Thoracic aorta (tissue), 2 donors: ENCODE measurements around the gene PXDN. TPM values are rescaled to one million over a fixed set of nuclear protein-coding genes. Genes with fewer than 3 reads are reported as not detected.

Experiments
- ATAC-seq: fragments of 150-250 bp; one replicate; pipeline ENCODE4 v1.8.0; 2017; ENCODE audit warnings: low read depth; ENCODE audit not compliant: insufficient number of reproducible peaks, low FRiP score
- DNase-seq: peaks from one replicate; pipeline ENCODE4 v3.0.0-alpha.2; 2020; ENCODE audit warnings: low spot score
- H3K27ac ChIP-seq, 2 donors: fragments of 200-600 bp; sonication (generic); 1 replicate in 1 of 2; 2 replicates in 1 of 2; pipeline ENCODE4 v1.5.1; 2016; ENCODE audit warnings: mild to moderate bottlenecking in 2 of 2, moderate library complexity in 2 of 2
- H3K27me3 ChIP-seq: fragments of 200-600 bp; sonication (generic); replicated peaks from 2 replicates; pipeline ENCODE4 v1.6.0; 2016; ENCODE audit warnings: mild to moderate bottlenecking; ENCODE audit not compliant: insufficient read depth
- H3K36me3 ChIP-seq: fragments of 200-600 bp; sonication (generic); one replicate; pipeline ENCODE4 v1.5.1; 2016
- H3K4me1 ChIP-seq, 2 donors: fragments of 200-600 bp; sonication (generic); 1 replicate in 1 of 2; 2 replicates in 1 of 2; pipeline versions ENCODE4 v1.5.1 to v1.6.0; 2016; ENCODE audit warnings: low read depth in 2 of 2, mild to moderate bottlenecking in 1 of 2; ENCODE audit not compliant: control insufficient read depth in 1 of 2
- H3K4me3 ChIP-seq: fragments of 200-600 bp; sonication (generic); 2 replicates; pipeline ENCODE4 v1.5.1; 2016; ENCODE audit warnings: mild to moderate bottlenecking
- H3K9me3 ChIP-seq: fragments of 200-600 bp; sonication (generic); 2 replicates; pipeline ENCODE4 v1.5.1; 2016
- CTCF ChIP-seq: fragments of 200-600 bp; sonication (generic); IDR thresholded peaks from one replicate; pipeline ENCODE4 v1.5.1; 2019; ENCODE audit warnings: antibody characterized with exemption
- total RNA-seq, 2 donors: library from RNA; depleted of rRNA; stranded (reverse); fragments of >200 nt; gene quantifications; one replicate each; pipeline versions ENCODE4 v1.1.0 to v1.2.3, GENCODE V29; 2016

The PXDN gene
- total RNA-seq, 2 donors from 2014 or later = 97.5 to 114 TPM

- Histone ChIP-seq H3K4me1 (no peaks in the 10 kb centered on the region), H3K27me3 (no peaks in the 10 kb centered on the region), H3K9me3 (no peaks in the 10 kb centered on the region), H3K4me3 (no peak overlapping the region), H3K27ac (no peak overlapping the region), H3K36me3 (no peaks in the 10 kb centered on the region)
- DNase-seq = no peak
- TF ChIP-seq CTCF = no peak
- ATAC-seq = no peak
Measured at GRCh38 chr2:1617425-1618021, 126.8 kb downstream of the PXDN start.

- no peaks in the 10 kb centered on the region for H3K4me1 ChIP-seq
- no peak overlapping the region for H3K27ac ChIP-seq
- H3K27me3 ChIP-seq = no peaks in the 10 kb centered on the region
- no peak for TF ChIP-seq CTCF
- ATAC-seq (no peak), DNase-seq (no peak)
- no peaks in the 10 kb centered on the region for H3K36me3 ChIP-seq
- no peaks in the 10 kb centered on the region for H3K9me3 ChIP-seq
- H3K4me3 ChIP-seq = no peak overlapping the region
Measured at GRCh38 chr2:1614564-1614963, 129.8 kb downstream of the PXDN start.

- Histone ChIP-seq H3K4me1 (no peaks in the 10 kb centered on the region), H3K4me3 (no peak overlapping the region), H3K9me3 (no peaks in the 10 kb centered on the region), H3K36me3 (no peaks in the 10 kb centered on the region), H3K27ac (no peak overlapping the region), H3K27me3 (no peaks in the 10 kb centered on the region)
- DNase-seq (no peak), ATAC-seq (no peak)
- TF ChIP-seq CTCF = no peak
Measured at GRCh38 chr2:1613731-1614354, 130.5 kb downstream of the PXDN start.

- H3K27me3 ChIP-seq = no peaks in the 10 kb centered on the region
- H3K4me1 ChIP-seq = no peaks in the 10 kb centered on the region
- H3K9me3 ChIP-seq = no peaks in the 10 kb centered on the region
- H3K36me3 ChIP-seq = no peaks in the 10 kb centered on the region
- TF ChIP-seq CTCF = no peak
- no peak overlapping the region for H3K4me3 ChIP-seq
- ATAC-seq (no peak), DNase-seq (no peak)
- H3K27ac ChIP-seq = no peak overlapping the region
Measured at GRCh38 chr2:1613078-1613445, 131.3 kb downstream of the PXDN start.

GRCh38 chr2:1612391-1613077, 131.8 kb downstream of the PXDN start:
- Histone ChIP-seq H3K4me3 (no peak overlapping the region), H3K9me3 (no peaks in the 10 kb centered on the region), H3K4me1 (no peaks in the 10 kb centered on the region), H3K27me3 (no peaks in the 10 kb centered on the region), H3K27ac (no peak overlapping the region), H3K36me3 (no peaks in the 10 kb centered on the region)
- ATAC-seq = no peak
- no peak for TF ChIP-seq CTCF
- no peak for DNase-seq
